GM23338 (cell line): ENCODE data around the gene GIMAP1. TPM values are rescaled to one million over a fixed set of nuclear protein-coding genes. Genes with fewer than 3 reads are reported as not detected.

Source experiments
- ATAC-seq: fragments of 200-7000 bp; cut with Tn5 transposase; 3 replicates; pipeline ENCODE4 v1.9.1; 2020
- DNase-seq: peaks from one replicate; pipeline ENCODE4 v3.0.0-alpha.2; 2015; ENCODE audit warnings: low spot score
- H2AFZ ChIP-seq: fragments of 200-600 bp; sonication (generic); 2 replicates; pipeline ENCODE4 v1.8.0; 2016; ENCODE audit warnings: antibody characterized with exemption, mild to moderate bottlenecking, moderate library complexity
- H3F3A ChIP-seq: fragments of 200-600 bp; sonication (generic); replicated peaks from 2 replicates; pipeline ENCODE4 v1.8.0; 2017; ENCODE audit warnings: antibody characterized with exemption, mixed run types, low read depth
- H3K27ac ChIP-seq: fragments of 200-600 bp; sonication (generic); 2 replicates; pipeline ENCODE4 v1.6.1; 2016; ENCODE audit warnings: low read depth
- H3K27me3 ChIP-seq: fragments of 200-600 bp; sonication (generic); 2 replicates; pipeline ENCODE4 v1.8.0; 2016; ENCODE audit warnings: mild to moderate bottlenecking, mixed run types, moderate library complexity; ENCODE audit not compliant: insufficient read depth
- H3K36me3 ChIP-seq: fragments of 200-600 bp; sonication (generic); 2 replicates; pipeline ENCODE4 v1.8.0; 2016; ENCODE audit warnings: mild to moderate bottlenecking; ENCODE audit not compliant: insufficient read depth
- H3K4me1 ChIP-seq: fragments of 200-600 bp; sonication (generic); 2 replicates; pipeline ENCODE4 v1.8.0; 2016; ENCODE audit warnings: mild to moderate bottlenecking, moderate library complexity; ENCODE audit not compliant: insufficient read depth
- H3K4me2 ChIP-seq: fragments of 200-600 bp; sonication (generic); 2 replicates; pipeline ENCODE4 v1.7.1; 2017; ENCODE audit warnings: mixed run types
- H3K4me3 ChIP-seq: fragments of 200-600 bp; sonication (generic); 2 replicates; pipeline ENCODE4 v1.6.1; 2016; ENCODE audit warnings: mixed run types
- H3K79me2 ChIP-seq: fragments of 200-600 bp; sonication (generic); replicated peaks from 2 replicates; pipeline ENCODE4 v1.8.0; 2017; ENCODE audit warnings: mild to moderate bottlenecking; ENCODE audit not compliant: insufficient read depth
- H3K9me2 ChIP-seq: fragments of 200-600 bp; sonication (generic); 2 replicates; pipeline ENCODE4 v1.8.0; 2017; ENCODE audit not compliant: insufficient read depth
- H4K20me1 ChIP-seq: fragments of 200-600 bp; sonication (generic); replicated peaks from 2 replicates; pipeline ENCODE4 v1.8.0; 2017; ENCODE audit warnings: mild to moderate bottlenecking; ENCODE audit not compliant: insufficient read depth
- H3K27ac Mint-ChIP-seq: 2 replicates; pipeline ENCODE4 v1.8.0; 2020; ENCODE audit warnings: inconsistent platforms, mild to moderate bottlenecking, moderate library complexity, mixed read lengths
- H3K27me3 Mint-ChIP-seq: 3 replicates; pipeline ENCODE4 v1.8.0; 2022; ENCODE audit warnings: low read depth, mild to moderate bottlenecking, moderate library complexity, mixed read lengths, inconsistent platforms; ENCODE audit not compliant: insufficient read depth, poor library complexity
- H3K36me3 Mint-ChIP-seq: 3 replicates; pipeline ENCODE4 v1.8.0; 2021; ENCODE audit warnings: low read depth, mild to moderate bottlenecking, inconsistent platforms, moderate library complexity, mixed read lengths
- H3K4me1 Mint-ChIP-seq: 3 replicates; pipeline ENCODE4 v1.8.0; 2020; ENCODE audit warnings: mild to moderate bottlenecking, inconsistent platforms, mixed read lengths
- H3K4me3 Mint-ChIP-seq: 3 replicates; pipeline ENCODE4 v1.8.0; 2021; ENCODE audit warnings: moderate library complexity, mild to moderate bottlenecking, inconsistent platforms, mixed read lengths
- H3K9me3 Mint-ChIP-seq: 3 replicates; pipeline ENCODE4 v1.8.0; 2020; ENCODE audit warnings: moderate library complexity, mild to moderate bottlenecking, inconsistent platforms, mixed read lengths
- CREB1 ChIP-seq: fragments of 250-450 bp; sonication (Bioruptor Pico); IDR thresholded peaks from 2 replicates; pipeline ENCODE4 v1.5.0; 2020; ENCODE audit warnings: low read depth, mild to moderate bottlenecking, moderate library complexity
- CTCF ChIP-seq, 2 experiments: fragments of 200-600 bp in 1 of 2; sonication (generic) in 1 of 2; conservative IDR thresholded peaks; 2 replicates each; pipeline versions ENCODE4 v1.5.1 to v1.6.1; 2016 to 2017; ENCODE audit warnings: antibody characterized with exemption in 2 of 2, low read depth in 2 of 2, mild to moderate bottlenecking in 2 of 2, moderate library complexity in 1 of 2
- ETS1 ChIP-seq: IDR thresholded peaks from 2 replicates; pipeline ENCODE4 v1.6.1; 2016; ENCODE audit warnings: antibody characterized with exemption
- EZH2 ChIP-seq: fragments of 200-600 bp; sonication (generic); IDR thresholded peaks from one replicate; pipeline ENCODE4 v1.8.0; 2017; ENCODE audit warnings: antibody characterized with exemption, mild to moderate bottlenecking, low read depth; ENCODE audit not compliant: unreplicated experiment
- EZH2phosphoT487 ChIP-seq: fragments of 200-600 bp; sonication (generic); IDR thresholded peaks from one replicate; pipeline ENCODE4 v1.8.1; 2018; ENCODE audit warnings: antibody characterized with exemption; ENCODE audit not compliant: unreplicated experiment
- JUNB ChIP-seq: IDR thresholded peaks from one replicate; pipeline ENCODE4 v1.6.1; 2016; ENCODE audit warnings: antibody characterized with exemption; ENCODE audit not compliant: unreplicated experiment
- NANOG ChIP-seq: IDR thresholded peaks from 2 replicates; pipeline ENCODE4 v1.6.1; 2016; ENCODE audit warnings: antibody characterized with exemption, borderline replicate concordance
- POLR2AphosphoS5 ChIP-seq: IDR thresholded peaks from 2 replicates; pipeline ENCODE4 v1.6.1; 2016; ENCODE audit warnings: antibody characterized with exemption, low read depth
- REST ChIP-seq: IDR thresholded peaks from one replicate; pipeline ENCODE4 v1.6.1; 2018; ENCODE audit warnings: antibody characterized with exemption; ENCODE audit not compliant: unreplicated experiment
- STAT1 ChIP-seq: IDR thresholded peaks from one replicate; pipeline ENCODE4 v1.6.1; 2016; ENCODE audit warnings: antibody characterized with exemption; ENCODE audit not compliant: unreplicated experiment
- ZNF114 ChIP-seq: fragments of 250-450 bp; sonication (Bioruptor Pico); IDR thresholded peaks from 2 replicates; pipeline ENCODE4 v1.5.0; 2020; ENCODE audit warnings: mild to moderate bottlenecking, moderate library complexity
- ZNF331 ChIP-seq: fragments of 250-450 bp; sonication (Bioruptor Pico); IDR thresholded peaks from 2 replicates; pipeline ENCODE4 v1.5.0; 2020; ENCODE audit warnings: low read depth, mild to moderate bottlenecking, moderate library complexity
- ZNF462 ChIP-seq: fragments of 250-450 bp; sonication (Bioruptor Pico); IDR thresholded peaks from 2 replicates; pipeline ENCODE4 v1.5.0; 2020; ENCODE audit warnings: mild to moderate bottlenecking, moderate library complexity
- polyA plus RNA-seq: library from polyadenylated mRNA; unstranded; fragments of >200 nt; fragmentation: Nextera tagmentation; extraction: Ambion mirVana; gene quantifications from 2 replicates; pipeline ENCODE4 v1.2.1, GENCODE V29; 2016
- total RNA-seq: library from RNA; depleted of rRNA; stranded (reverse); fragments of >200 nt; shearing (Covaris generic); gene quantifications from 2 replicates; pipeline ENCODE4 v1.2.3, GENCODE V29; 2014

The GIMAP1 gene
- total and polyA plus RNA-seq, 2 experiments from 2014 or later: not detected

GRCh38 chr7:150751702-150752101 is 35.3 kb downstream of the GIMAP1 start:
- Histone ChIP-seq H3K4me1 (no peaks in the 10 kb centered on the region), H3K27me3 (peaks cover 55% of the 10 kb centered on the region), H4K20me1 (no peaks in the 10 kb centered on the region; the same call in 1 of the 2 replicates), H3K9me2 (no peaks in the 10 kb centered on the region), H3K36me3 (no peaks in the 10 kb centered on the region), H3K79me2 (no peaks in the 10 kb centered on the region), H2AFZ (no peak overlapping the region), H3K4me3 (no peak overlapping the region), H3F3A (no peaks in the 10 kb centered on the region), H3K27ac (no peak overlapping the region), H3K4me2 (no peak overlapping the region)
- no peaks in the 10 kb centered on the region for H3K4me1 Mint-ChIP-seq
- no peaks in the 10 kb centered on the region for H3K36me3 Mint-ChIP-seq
- H3K27ac Mint-ChIP-seq: no peak overlapping the region
- H3K27me3 Mint-ChIP-seq: peaks cover 44% of the 10 kb centered on the region
- H3K4me3 Mint-ChIP-seq: no peak overlapping the region
- ATAC-seq (no peak), DNase-seq (no peak)
- H3K9me3 Mint-ChIP-seq: no peaks in the 10 kb centered on the region
- TF ChIP-seq REST: no peak
- no peak for TF ChIP-seq EZH2
- no peak for TF ChIP-seq JUNB
- no peak for TF ChIP-seq ZNF114 (CRISPR knock-in tag)
- no peak for TF ChIP-seq ETS1
- no peak for TF ChIP-seq CREB1 (CRISPR knock-in tag)
- no peak for TF ChIP-seq NANOG
- no peak for TF ChIP-seq ZNF462 (CRISPR knock-in tag)
- TF ChIP-seq CTCF (conservative IDR thresholded peaks at IDR 0.05; ENCODE audit: low read depth in 2 of 2): no peak
- TF ChIP-seq ZNF331 (CRISPR knock-in tag): no peak
- no peak for TF ChIP-seq POLR2AphosphoS5
- TF ChIP-seq STAT1: no peak
- TF ChIP-seq EZH2phosphoT487: no peak
